Esophagus squamous epithelium (tissue), 4 donors: ENCODE data around the gene PM20D1.

Source experiments
- POLR2A ChIP-seq, 4 donors: fragments of 450-650 bp; IDR thresholded peaks; one replicate each; pipeline ENCODE4 v1.6.1; 2017; ENCODE audit warnings: antibody characterized with exemption in 4 of 4, mild to moderate bottlenecking in 4 of 4, moderate library complexity in 3 of 4
- TF ChIP-seq, protein P1 (sequence below), 6 experiments: fragments of 450-650 bp in 4 of 6; fragments of 200-600 bp in 2 of 6; sonication (generic) in 2 of 6; IDR thresholded peaks; one replicate each; pipeline ENCODE4 v1.5.1; 2016 to 2019; ENCODE audit warnings: antibody characterized with exemption in 6 of 6, mild to moderate bottlenecking in 4 of 6, moderate library complexity in 4 of 6

DNA sequence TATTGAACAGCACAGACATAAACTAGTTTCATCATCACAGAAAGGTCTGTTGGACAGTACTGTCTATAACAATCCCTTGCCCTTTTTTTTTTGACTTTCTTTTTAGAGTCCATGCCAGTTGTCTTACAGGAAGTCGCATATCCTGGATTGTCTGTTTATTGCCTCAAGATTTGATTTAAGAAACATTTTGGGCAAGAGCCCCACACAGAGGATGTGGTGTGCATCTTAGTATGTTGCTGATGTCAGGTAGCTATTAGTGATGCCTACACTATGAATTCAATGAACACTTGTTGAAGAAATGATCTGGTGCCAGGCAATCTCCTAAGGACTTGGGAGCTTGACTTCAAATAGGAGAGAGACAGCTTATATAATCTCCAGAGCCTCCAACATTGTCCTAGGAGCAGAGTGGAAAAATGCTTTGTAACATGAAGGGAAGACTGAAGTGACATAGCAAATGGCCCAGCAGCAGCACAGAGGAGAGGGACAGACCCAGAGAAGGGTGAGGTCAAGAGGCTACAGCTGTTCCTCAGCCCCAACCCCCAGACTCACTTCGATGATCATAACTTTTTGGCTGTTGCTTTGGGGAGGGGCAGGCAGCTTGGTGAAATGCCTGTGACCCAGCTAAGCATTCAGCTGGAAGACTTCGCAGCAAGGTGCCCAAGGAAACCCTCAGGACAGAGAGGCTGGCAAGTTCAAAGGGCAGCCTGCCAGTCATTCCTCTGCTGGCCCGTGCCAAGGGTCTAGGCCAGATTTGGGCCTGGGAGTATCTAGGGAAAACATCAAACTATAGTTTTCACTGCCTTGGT is 67.1 kb downstream of the PM20D1 start:
- TF ChIP-seq, protein P1, sequence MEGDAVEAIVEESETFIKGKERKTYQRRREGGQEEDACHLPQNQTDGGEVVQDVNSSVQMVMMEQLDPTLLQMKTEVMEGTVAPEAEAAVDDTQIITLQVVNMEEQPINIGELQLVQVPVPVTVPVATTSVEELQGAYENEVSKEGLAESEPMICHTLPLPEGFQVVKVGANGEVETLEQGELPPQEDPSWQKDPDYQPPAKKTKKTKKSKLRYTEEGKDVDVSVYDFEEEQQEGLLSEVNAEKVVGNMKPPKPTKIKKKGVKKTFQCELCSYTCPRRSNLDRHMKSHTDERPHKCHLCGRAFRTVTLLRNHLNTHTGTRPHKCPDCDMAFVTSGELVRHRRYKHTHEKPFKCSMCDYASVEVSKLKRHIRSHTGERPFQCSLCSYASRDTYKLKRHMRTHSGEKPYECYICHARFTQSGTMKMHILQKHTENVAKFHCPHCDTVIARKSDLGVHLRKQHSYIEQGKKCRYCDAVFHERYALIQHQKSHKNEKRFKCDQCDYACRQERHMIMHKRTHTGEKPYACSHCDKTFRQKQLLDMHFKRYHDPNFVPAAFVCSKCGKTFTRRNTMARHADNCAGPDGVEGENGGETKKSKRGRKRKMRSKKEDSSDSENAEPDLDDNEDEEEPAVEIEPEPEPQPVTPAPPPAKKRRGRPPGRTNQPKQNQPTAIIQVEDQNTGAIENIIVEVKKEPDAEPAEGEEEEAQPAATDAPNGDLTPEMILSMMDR (IDR thresholded peaks at IDR 0.05): no peak
- TF ChIP-seq POLR2A (IDR thresholded peaks at IDR 0.05): no peak
